ENCODE results near the gene ABCD1. TPM values are rescaled to one million over a fixed set of nuclear protein-coding genes. Genes with fewer than 3 reads are reported as not detected.
A peak's percentile ranks its signal among the peaks of the same experiment; 100 is the strongest.
"Not testable (repeated sequence)": the region's sequence is repeated elsewhere in the genome, so short reads cannot be mapped to it uniquely, and the experiment has no call there.

Gene ABCD1
- 1.9 and 4.1 TPM in 2 replicates for total RNA-seq (2014; rRNA removed; shearing (Covaris generic); ENCODE audit: low replicate concordance)

DNA sequence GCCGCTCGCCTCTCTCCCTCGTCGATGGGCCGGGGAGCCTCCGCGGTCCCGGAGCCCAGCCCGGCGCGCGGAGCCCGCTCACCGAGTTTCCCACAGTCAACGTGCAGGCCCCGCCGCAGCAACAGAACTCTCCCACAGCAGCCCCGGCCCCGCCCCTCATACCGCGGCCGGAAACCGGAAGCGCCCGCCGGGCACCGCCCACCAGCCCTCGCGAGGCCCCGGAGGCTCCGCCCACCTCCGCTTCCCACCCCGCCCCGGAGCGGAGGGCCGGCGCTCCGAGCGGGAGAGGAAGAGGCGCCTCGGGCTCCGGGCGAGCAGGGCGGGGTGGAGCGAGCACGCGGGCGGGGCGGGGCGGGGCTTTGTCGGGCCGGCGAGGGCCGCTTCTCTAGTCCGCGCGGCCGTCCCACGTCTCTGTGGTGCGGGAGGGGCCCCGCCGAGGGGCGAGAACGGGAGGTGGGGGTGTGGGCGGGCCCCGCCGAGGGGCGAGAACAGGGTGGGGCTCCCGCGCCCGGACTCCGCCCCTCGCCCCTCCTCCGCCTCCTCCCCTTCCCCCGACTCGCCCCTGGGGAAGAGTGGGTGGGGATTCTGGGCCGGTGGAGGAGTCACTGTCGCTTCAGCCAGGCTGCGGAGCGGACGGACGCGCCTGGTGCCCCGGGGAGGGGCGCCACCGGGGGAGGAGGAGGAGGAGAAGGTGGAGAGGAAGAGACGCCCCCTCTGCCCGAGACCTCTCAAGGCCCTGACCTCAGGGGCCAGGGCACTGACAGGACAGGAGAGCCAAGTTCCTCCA, at the start of gene ABCD1, which contains the start of gene BCAP31:
Gene ABCD1, plus strand, starts transcription at position 605 of the 787 bp plus-strand sequence. CDS start 411 bp downstream, outside the sequence.
Gene BCAP31, minus strand, starts transcription at position 136 of the 787 bp plus-strand sequence. CDS start 1,143 bp downstream, outside the sequence.
- Histone ChIP-seq H3K27ac (ENCODE audit: low read length) (peak within 1 kb of the TSS; percentile 69), H3K4me1 (ENCODE audit: low read length) (peaks cover 43% of the 10 kb centered on the region), H3K27me3 (ENCODE audit: low read length) (no peaks in the 10 kb centered on the region), H3K9me3 (ENCODE audit: low read length) (no peaks in the 10 kb centered on the region), H3K9me2 (replicated peaks; ENCODE audit: insufficient read depth, low read length) (no peaks in the 10 kb centered on the region), H3K4me3 (ENCODE audit: low read length) (peak within 1 kb of the TSS; percentile 69), H3K36me3 (ENCODE audit: insufficient read depth, low read length) (peaks cover 7% of the 10 kb centered on the region), H2AFZ (ENCODE audit: low read length) (no peak within 1 kb of the TSS), H3K9ac (ENCODE audit: low read length) (peak within 1 kb of the TSS; percentile 84), H3K79me2 (ENCODE audit: low read length) (peaks cover 24% of the 10 kb centered on the region), H3K4me2 (ENCODE audit: low read depth, low read length, poor library complexity, severe bottlenecking) (peak within 1 kb of the TSS; percentile 83), H4K20me1 (ENCODE audit: insufficient read depth, low read depth, low read length) (peaks cover 16% of the 10 kb centered on the region; the same call in 1 of the 2 replicates)
- peak; percentile 95 for DNase-seq

GRCh38 chrX:153681175-153681574, 43.5 kb upstream of the ABCD1 start:
- H3K9ac ChIP-seq (ENCODE audit: low read length) = no peak overlapping the region
- no peak overlapping the region for H2AFZ ChIP-seq (ENCODE audit: low read length)
- H3K9me3 ChIP-seq (ENCODE audit: low read length) = no peaks in the 10 kb centered on the region; the same call in 1 of the 2 replicates
- no peak overlapping the region for H3K4me2 ChIP-seq (ENCODE audit: low read depth, low read length, poor library complexity, severe bottlenecking)
- no peaks in the 10 kb centered on the region for H3K9me2 ChIP-seq (replicated peaks; ENCODE audit: insufficient read depth, low read length)
- H3K27me3 ChIP-seq (ENCODE audit: low read length) = no peaks in the 10 kb centered on the region
- DNase-seq = no peak
- no peaks in the 10 kb centered on the region for H3K4me1 ChIP-seq (ENCODE audit: low read length)
- H3K36me3 ChIP-seq (ENCODE audit: insufficient read depth, low read length) = no peaks in the 10 kb centered on the region
- H3K79me2 ChIP-seq (ENCODE audit: low read length) = no peaks in the 10 kb centered on the region
- no peaks in the 10 kb centered on the region for H4K20me1 ChIP-seq (ENCODE audit: insufficient read depth, low read depth, low read length)
- no peak overlapping the region for H3K4me3 ChIP-seq (ENCODE audit: low read length)
- H3K27ac ChIP-seq (ENCODE audit: low read length) = no peak overlapping the region

DNA sequence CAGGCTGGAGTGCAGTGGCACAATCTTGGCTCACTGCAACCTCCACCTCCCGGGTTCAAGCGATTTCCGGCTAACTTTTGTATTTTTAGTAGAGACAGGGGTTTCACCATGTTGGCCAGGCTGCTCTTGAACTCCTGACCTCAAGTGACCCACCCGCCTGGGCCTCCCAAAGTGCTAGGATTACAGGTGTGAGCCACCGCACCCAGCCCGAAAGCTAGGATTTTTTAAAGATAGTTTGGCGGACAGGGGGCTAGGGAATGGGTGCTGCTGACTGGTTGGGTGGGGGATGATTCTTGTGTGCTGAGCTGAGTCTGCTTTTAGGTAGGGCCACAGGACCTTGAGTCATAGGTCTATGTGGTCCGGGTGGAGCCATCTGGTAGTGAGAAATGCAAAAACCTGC, 41.2 kb upstream of the ABCD1 start:
- not testable (repeated sequence) for H3K9me2 ChIP-seq (replicated peaks; ENCODE audit: insufficient read depth, low read length); H3K9me3 ChIP-seq (ENCODE audit: low read length); DNase-seq; H3K27ac ChIP-seq (ENCODE audit: low read length); H3K79me2 ChIP-seq (ENCODE audit: low read length); H3K9ac ChIP-seq (ENCODE audit: low read length); H4K20me1 ChIP-seq (ENCODE audit: insufficient read depth, low read depth, low read length); H3K27me3 ChIP-seq (ENCODE audit: low read length); H3K4me2 ChIP-seq (ENCODE audit: low read depth, low read length, poor library complexity, severe bottlenecking); H3K4me1 ChIP-seq (ENCODE audit: low read length); H3K4me3 ChIP-seq (ENCODE audit: low read length); H2AFZ ChIP-seq (ENCODE audit: low read length); H3K36me3 ChIP-seq (ENCODE audit: insufficient read depth, low read length)

- no peaks in the 10 kb centered on the region for H4K20me1 ChIP-seq (ENCODE audit: insufficient read depth, low read depth, low read length)
- H3K27me3 ChIP-seq (ENCODE audit: low read length) = no peaks in the 10 kb centered on the region
- no peaks in the 10 kb centered on the region for H3K79me2 ChIP-seq (ENCODE audit: low read length)
- H3K9ac ChIP-seq (ENCODE audit: low read length) = no peak overlapping the region
- H2AFZ ChIP-seq (ENCODE audit: low read length) = no peak overlapping the region
- no peak overlapping the region for H3K27ac ChIP-seq (ENCODE audit: low read length)
- H3K4me2 ChIP-seq (ENCODE audit: low read depth, low read length, poor library complexity, severe bottlenecking) = no peak overlapping the region
- no peaks in the 10 kb centered on the region; the same call in 1 of the 2 replicates for H3K9me3 ChIP-seq (ENCODE audit: low read length)
- no peaks in the 10 kb centered on the region for H3K9me2 ChIP-seq (replicated peaks; ENCODE audit: insufficient read depth, low read length)
- H3K4me3 ChIP-seq (ENCODE audit: low read length) = no peak overlapping the region
- no peak for DNase-seq
- no peaks in the 10 kb centered on the region for H3K4me1 ChIP-seq (ENCODE audit: low read length)
- H3K36me3 ChIP-seq (ENCODE audit: insufficient read depth, low read length) = no peaks in the 10 kb centered on the region
These were observed 40.0 kb upstream of the ABCD1 start for GRCh38 chrX:153684467-153685155.

- H3K4me3 ChIP-seq (ENCODE audit: low read length) = no peak overlapping the region
- no peak overlapping the region for H3K4me2 ChIP-seq (ENCODE audit: low read depth, low read length, poor library complexity, severe bottlenecking)
- H3K4me1 ChIP-seq (ENCODE audit: low read length) = no peaks in the 10 kb centered on the region
- no peak overlapping the region for H3K27ac ChIP-seq (ENCODE audit: low read length)
- no peaks in the 10 kb centered on the region for H3K36me3 ChIP-seq (ENCODE audit: insufficient read depth, low read length)
- H3K9ac ChIP-seq (ENCODE audit: low read length) = no peak overlapping the region
- no peaks in the 10 kb centered on the region for H3K79me2 ChIP-seq (ENCODE audit: low read length)
- H3K9me2 ChIP-seq (replicated peaks; ENCODE audit: insufficient read depth, low read length) = no peaks in the 10 kb centered on the region
- DNase-seq = no peak
- H3K27me3 ChIP-seq (ENCODE audit: low read length) = no peaks in the 10 kb centered on the region
- no peaks in the 10 kb centered on the region; the same call in 1 of the 2 replicates for H3K9me3 ChIP-seq (ENCODE audit: low read length)
- no peaks in the 10 kb centered on the region for H4K20me1 ChIP-seq (ENCODE audit: insufficient read depth, low read depth, low read length)
- H2AFZ ChIP-seq (ENCODE audit: low read length) = no peak overlapping the region
These were observed 39.5 kb upstream of the ABCD1 start for GRCh38 chrX:153685156-153685536.

- Histone ChIP-seq H3K9me3 (ENCODE audit: low read length) (no peaks in the 10 kb centered on the region; the same call in 1 of the 2 replicates), H3K79me2 (ENCODE audit: low read length) (no peaks in the 10 kb centered on the region), H3K4me2 (ENCODE audit: low read depth, low read length, poor library complexity, severe bottlenecking) (no peak overlapping the region), H3K4me1 (ENCODE audit: low read length) (no peaks in the 10 kb centered on the region), H3K36me3 (ENCODE audit: insufficient read depth, low read length) (no peaks in the 10 kb centered on the region), H3K27me3 (ENCODE audit: low read length) (no peaks in the 10 kb centered on the region), H2AFZ (ENCODE audit: low read length) (no peak overlapping the region), H3K9ac (ENCODE audit: low read length) (no peak overlapping the region), H3K4me3 (ENCODE audit: low read length) (no peak overlapping the region), H3K9me2 (replicated peaks; ENCODE audit: insufficient read depth, low read length) (no peaks in the 10 kb centered on the region), H3K27ac (ENCODE audit: low read length) (no peak overlapping the region), H4K20me1 (ENCODE audit: insufficient read depth, low read depth, low read length) (no peaks in the 10 kb centered on the region)
- no peak for DNase-seq
These were observed 38.6 kb upstream of the ABCD1 start for GRCh38 chrX:153685751-153686696.

- DNase-seq = no peak
- Histone ChIP-seq H3K79me2 (ENCODE audit: low read length) (no peaks in the 10 kb centered on the region), H2AFZ (ENCODE audit: low read length) (no peak overlapping the region), H3K4me3 (ENCODE audit: low read length) (no peak overlapping the region), H3K9me2 (replicated peaks; ENCODE audit: insufficient read depth, low read length) (no peaks in the 10 kb centered on the region), H4K20me1 (ENCODE audit: insufficient read depth, low read depth, low read length) (no peaks in the 10 kb centered on the region), H3K36me3 (ENCODE audit: insufficient read depth, low read length) (no peaks in the 10 kb centered on the region), H3K4me1 (ENCODE audit: low read length) (no peaks in the 10 kb centered on the region), H3K27me3 (ENCODE audit: low read length) (no peaks in the 10 kb centered on the region), H3K4me2 (ENCODE audit: low read depth, low read length, poor library complexity, severe bottlenecking) (no peak overlapping the region), H3K27ac (ENCODE audit: low read length) (no peak overlapping the region), H3K9ac (ENCODE audit: low read length) (no peak overlapping the region), H3K9me3 (ENCODE audit: low read length) (no peaks in the 10 kb centered on the region; the same call in 1 of the 2 replicates)
These were observed 37.9 kb upstream of the ABCD1 start for GRCh38 chrX:153686711-153687110.
